Measurements from ENCODE around the gene PIAS4.
"Not testable (repeated sequence)": the region's sequence is repeated elsewhere in the genome, so short reads cannot be mapped to it uniquely, and the experiment has no call there.

Gene PIAS4, protein sequence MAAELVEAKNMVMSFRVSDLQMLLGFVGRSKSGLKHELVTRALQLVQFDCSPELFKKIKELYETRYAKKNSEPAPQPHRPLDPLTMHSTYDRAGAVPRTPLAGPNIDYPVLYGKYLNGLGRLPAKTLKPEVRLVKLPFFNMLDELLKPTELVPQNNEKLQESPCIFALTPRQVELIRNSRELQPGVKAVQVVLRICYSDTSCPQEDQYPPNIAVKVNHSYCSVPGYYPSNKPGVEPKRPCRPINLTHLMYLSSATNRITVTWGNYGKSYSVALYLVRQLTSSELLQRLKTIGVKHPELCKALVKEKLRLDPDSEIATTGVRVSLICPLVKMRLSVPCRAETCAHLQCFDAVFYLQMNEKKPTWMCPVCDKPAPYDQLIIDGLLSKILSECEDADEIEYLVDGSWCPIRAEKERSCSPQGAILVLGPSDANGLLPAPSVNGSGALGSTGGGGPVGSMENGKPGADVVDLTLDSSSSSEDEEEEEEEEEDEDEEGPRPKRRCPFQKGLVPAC
- 10.6 to 17.1 reads per million in 2 donors for total RNA-seq

DNA sequence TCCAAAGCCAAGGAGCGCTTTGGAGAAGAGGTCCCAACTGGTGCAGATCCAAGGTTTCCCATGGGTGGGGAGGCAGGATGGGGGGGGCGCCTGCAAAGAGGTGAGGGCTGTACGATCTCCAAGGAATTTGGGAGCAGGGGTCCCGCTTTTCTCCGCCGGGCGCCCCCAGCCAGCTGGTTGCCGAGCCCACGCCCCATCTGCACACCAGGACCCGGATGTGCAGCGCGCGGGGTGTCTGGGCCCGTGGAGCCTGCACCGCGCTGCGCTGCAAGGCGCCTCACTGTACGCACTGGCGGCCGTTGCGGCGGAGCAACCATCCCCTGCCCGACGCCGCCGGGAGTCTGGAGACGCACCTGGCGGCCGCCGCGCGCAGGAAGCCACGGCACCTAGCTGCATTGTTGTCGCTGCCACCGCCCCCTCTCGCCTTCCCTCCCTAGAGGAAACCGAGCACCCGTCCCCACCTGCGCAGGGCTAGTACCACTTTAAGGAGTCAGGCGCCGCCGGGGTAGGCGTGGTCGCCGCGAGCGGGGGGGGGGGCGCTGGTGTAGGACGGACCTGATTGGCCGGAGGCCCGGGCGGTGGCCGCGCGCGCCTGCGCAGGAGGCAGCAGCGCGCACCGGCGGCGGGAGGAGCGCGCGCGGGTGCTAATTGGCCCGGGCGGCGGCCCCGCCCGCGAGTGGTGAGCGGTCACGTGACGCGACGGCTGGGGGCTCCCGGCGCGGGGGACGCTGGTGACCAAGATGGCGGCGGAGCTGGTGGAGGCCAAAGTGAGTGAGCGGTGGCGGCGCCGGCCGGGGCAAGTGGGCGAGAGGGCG lies at the start of gene PIAS4:
Gene PIAS4 (plus strand): TSS at position 716 of the 815 bp plus-strand sequence. CDS start 25 bp downstream, at position 741.
- peak; percentile 90 to 98 (median 92) for DNase-seq

DNA sequence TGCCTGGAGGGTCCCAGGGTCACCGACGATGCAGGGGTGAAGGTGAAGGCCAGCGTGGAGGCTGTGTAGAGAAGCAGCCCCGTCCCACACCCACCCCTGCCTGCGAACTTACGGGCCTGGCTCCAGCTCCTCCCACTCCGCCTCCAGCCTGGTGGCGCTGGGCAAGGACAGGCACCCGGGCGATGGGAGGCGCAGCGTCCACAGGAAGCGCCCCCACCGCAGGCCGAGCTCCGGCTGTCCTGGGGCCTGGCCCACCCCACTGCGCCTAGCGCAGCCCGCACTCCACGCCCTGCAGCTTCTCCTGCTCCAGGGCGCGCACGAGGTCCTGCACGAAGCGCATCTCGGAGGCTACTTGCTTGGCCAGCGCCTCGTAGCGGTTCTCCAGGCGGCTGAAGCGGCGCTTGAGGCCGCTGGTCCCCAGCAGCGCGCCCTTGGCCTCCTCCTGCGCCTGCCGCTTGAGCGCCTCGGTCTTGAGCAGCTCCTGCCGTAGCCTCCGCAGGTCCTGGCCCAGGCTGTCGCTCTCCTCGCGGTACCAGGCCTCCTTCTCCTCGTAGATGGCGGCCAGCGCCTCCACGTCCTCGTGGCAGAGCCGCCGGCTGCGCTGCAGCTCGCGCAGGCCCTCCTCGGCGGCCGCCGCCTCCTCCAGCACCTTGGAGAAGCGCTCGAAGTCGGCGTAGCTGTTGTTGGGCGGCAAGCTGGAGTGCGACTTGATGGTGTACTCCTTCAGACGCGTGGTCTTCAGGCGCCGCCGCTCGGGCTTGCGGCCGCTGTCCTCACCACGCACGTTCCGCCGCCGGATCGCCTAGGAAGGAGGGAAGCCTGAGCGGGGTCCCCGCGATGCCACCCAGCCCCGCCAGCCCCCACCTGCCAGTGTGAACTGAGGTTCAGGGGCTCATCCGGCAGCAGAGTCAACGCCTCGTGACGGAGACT lies 48.4 kb upstream of the PIAS4 start:
- DNase-seq = no peak

DNA sequence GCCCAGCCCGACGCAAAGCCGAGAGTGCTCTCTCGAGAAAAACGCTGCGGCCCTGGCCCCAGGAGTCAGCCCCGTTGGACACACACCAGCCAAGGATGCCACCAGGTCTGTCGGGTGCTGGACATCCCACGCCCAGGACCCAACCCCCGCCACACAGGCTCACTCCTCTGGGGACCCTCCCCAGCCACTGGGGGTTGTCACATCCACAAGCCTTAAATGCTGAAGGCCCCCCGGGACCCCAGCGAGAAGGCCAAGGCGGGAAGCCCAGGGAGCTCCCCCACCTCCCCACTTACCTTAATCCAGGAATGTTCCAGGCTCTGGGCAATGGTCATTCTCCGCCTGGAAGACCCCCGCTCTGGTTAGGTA lies 47.8 kb upstream of the PIAS4 start:
- DNase-seq = no peak

DNA sequence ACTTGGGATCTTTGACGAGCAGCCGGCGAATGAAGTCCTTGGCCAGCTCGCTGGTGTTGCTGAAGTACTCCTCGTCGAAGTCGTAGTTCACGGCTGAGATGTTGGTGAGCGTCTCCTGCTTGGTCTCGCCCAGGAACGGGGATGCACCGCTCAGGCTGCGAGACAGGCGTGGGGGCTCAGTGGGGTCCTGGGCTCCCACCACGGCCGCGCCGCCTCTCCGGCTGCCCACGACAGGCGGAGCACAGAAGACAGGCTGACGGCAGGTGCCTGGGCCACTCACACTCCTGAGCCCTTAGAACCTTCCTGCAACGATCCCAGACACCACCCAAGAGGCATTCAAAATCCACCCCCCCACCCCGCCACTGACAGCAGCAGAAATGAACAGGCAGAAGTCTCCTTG lies 46.5 kb upstream of the PIAS4 start:
- DNase-seq = no peak

DNA sequence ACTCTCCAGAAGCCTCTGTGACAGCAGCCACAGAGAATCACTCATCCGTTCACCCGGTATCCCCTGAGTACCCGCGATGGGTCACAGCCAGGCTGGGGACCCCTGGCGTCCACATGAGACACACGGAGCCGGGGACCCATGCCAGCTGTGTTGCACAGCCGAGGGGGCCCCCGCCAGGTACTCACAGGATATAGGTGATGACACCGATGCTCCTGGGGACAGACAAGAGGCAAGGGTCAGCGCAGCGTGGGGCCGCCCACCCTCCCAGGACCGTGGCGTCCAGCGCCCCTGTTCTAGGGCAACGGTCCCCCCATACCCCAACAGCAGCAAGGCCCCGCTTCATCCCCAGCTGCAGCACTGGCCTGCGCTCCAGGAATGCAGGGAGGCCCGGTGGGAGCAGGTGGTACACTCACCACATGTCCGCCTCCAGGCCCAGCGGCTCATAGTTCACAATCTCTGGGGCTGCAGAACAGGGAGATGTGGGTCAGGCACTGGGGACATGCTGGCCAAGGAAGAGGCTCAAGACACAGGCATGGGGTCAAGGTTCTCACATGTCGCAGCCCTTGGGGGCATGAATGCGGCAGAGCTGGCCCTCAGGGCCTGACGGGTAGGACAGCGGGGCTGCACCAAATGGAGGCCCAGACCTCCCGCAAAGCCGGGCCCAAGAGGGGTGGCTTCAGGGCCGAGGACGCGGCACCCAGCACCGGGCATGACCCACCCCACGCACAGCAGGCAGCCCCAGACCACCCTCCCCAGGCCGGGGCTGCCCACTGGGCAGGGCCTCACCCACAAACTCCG lies 43.9 kb upstream of the PIAS4 start:
- DNase-seq = no peak

DNA sequence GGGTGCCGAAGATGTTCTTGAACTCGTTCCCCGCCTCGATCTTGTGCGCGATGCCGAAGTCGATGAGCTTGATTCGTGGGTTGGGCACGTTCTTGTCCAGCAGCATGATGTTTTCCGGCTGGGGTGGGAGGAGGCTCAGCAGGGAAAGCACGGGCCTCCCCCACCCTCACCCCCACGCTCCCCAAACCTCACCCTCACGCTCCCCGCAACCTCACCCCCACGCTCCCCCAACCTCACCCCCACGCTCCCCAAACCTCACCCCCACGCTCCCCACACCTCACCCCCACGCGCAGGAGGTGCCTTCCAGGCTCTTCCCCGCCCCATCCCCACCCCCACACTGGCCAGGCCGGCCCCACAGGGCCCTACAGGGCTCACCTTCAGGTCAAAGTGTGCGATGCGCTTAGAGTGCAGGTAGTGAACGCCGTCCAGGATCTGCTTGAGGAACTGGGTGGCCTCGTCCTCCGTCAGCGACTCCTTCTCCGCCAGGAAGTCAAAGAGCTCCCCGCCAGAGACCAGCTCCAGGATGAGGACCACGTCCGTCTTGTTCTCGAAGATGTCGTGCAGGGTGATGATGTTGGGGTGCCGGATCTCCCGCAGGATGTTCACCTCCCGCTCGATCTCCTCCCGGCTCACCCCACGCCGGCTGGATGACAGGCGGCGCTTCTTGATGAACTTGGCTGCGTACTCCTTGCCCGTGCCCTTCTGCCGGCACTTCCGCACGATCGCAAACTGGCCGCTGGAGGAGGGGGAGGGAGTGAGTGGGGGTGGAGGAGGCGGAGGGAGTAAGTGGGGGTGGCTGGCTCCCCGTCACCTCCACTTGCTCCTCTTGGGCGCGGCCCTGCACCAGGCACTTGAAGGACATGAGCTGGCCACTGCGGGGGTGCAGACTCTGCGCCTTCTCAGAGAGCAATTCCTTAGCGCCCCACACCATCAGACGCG lies 43.0 kb upstream of the PIAS4 start:
- no peak for DNase-seq

DNA sequence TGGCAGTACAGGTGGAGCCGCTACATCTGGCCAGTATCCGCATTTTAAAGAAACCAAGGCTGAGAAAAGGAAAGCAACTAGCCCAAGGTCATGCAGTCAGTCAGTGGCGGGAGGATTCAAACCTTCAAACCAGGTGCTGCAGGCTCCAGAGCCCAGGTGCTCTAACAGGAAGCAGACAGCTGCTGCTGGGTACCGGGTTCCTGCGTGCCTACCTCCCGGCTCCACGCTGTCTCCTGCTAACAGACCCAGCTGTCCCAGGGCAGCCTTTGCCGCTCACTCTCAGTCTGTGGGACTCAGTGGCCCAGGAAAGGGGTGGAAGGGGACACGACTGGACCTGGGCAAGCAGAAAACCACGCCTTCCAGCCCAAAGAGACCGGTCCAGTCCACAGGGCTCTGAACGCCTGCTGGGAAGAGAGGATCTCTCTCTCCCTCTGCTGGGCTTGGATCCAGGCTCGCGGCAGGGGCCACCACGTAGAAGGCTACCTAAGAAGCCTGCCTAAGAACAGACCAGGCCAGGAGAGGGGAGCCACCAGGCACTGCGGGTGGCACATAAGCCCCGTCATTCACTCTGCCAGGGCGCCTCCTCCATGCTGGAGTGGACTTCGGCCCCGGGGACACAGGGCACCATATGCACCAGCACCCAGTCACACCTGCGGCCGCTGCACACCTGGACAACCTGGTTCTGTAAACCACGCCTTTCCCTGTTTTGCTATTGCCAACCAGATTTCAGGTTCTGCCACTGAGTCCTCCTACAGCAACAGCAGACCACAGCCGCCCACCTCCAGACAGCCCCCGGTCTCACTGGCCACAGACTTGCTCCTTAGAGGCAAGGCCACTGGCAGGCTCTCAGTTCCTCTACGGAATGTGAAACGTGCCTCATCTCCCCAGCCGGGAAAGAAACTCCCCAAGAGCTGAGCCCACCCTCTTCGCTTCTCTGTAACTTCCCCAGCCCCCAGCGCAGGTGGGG lies 41.2 kb upstream of the PIAS4 start:
- no peak for DNase-seq

DNA sequence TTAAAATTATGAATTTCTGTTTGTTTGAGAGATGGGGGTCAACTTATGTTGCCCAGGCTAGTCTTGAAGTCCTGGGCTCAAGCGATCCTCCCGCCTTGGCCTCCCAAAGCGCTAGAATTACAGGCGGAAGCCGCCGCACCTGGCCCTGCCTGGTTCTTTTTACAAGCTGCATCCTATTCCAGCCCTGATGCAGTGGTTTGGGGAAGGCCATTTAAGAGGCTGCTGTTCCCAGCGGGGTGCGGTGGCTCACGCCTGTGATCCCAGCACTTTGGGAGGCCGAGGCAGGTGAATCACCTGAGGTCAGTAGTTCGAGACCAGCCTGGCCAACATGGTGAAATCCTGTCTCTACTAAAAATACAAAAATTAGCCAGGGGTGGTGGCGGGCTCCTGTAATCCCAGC lies 39.6 kb upstream of the PIAS4 start:
- DNase-seq = not testable (repeated sequence)

DNA sequence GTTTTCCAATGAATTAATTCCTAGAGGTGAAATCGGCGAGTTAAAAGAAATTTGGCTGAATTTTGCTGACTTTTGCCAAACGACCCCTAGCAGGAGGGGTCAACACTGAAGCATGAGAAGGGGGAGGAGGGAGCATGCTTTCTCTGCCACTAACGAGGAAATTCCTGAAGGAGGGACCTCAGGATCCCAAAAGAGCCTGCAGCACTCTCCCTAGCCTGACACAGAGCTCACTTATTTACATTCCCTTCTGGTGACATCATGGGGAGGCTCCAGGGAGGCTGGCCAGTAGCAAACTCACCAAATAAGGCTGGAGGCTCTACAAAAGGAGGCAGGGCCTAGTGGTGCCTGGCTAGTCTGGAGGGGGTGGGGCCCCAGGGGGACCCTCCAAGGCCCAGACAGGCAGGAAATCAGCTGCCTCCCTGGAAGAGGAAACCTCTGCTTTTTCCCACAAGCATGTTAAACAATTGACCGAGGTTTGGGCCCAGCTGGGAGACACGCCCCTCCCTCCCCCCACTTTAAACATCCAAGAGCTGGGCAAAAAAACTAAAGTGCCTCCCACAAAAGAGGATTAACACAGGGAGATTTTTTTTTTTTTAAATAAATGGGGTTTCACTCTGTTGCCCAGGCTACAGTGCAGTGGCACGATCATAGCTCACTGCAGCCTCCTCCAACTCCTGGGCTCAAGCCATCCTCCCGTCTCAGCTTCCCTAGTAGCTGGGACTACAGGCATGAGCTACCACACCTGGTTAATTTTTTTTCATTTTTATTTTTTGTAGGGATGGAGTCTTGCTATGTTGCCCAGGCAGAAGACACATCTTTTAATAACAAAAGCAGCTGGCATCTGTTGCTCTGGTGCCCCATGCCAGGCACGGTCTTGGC lies 38.7 kb upstream of the PIAS4 start:
- DNase-seq = no peak

DNA sequence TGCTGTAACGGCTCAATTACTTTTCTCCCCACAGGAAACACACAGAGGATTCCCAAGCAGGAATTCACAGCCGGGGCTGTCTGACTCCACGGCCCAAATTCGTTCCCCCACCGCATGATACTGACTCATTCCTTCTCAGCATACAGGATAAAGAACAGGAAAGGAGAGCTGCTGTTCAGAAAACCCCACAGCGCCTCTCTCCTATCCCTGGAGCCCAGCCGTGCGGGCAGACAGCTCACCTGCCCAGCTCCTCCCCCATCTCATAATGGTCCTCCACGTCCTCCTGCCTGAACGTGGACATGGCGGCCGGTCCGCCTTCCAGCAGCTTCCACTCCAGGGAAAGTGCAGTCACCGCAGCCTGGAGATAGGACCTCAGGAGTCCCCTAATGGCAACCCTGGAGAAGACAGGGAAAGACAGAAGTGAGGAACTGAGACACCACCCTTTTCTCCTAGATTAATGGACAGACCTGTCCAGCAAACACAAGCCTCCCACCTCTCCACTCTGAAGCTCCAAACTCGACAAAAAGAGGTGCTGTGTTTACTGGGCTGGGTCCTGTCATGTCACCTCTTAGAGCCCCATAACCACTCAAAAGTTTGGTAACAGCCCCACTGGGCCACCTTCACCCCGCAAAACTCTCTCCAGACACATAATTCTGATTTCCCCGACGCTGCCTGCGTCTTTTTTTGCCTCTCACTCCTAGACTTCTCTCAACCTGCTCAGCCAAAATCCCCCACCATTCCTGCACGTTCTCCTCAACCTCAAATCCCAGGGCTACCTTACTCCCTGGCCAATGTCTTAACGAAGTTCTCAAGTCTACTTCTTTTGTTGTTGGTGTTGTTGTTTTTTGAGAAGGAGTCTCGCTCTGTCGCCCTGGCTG lies 37.9 kb upstream of the PIAS4 start:
- DNase-seq = no peak

DNA sequence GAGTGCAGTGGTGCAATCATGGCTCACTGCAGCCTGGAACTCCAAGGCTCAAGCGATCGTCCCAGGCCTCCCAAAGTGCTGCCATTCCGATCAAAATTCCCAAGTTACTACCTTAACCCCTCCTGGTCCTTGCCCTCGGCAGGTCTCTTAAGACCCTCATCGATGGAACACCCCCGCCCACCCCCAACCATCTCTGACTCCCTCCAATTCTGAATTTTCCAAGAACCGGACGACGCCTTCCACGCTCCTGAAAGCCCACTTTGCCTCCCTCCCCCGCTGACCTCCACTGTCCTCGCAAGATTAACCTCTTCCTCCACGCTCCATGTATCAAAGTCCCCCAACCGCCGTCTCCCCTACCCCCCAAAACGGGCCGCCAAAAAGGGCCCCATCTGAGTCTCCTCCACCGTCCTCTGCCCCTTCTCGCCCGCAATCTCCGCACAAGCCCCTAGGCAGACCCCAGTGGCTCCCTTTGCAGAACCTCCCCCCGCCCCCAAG lies 37.2 kb upstream of the PIAS4 start:
- DNase-seq = no peak

DNA sequence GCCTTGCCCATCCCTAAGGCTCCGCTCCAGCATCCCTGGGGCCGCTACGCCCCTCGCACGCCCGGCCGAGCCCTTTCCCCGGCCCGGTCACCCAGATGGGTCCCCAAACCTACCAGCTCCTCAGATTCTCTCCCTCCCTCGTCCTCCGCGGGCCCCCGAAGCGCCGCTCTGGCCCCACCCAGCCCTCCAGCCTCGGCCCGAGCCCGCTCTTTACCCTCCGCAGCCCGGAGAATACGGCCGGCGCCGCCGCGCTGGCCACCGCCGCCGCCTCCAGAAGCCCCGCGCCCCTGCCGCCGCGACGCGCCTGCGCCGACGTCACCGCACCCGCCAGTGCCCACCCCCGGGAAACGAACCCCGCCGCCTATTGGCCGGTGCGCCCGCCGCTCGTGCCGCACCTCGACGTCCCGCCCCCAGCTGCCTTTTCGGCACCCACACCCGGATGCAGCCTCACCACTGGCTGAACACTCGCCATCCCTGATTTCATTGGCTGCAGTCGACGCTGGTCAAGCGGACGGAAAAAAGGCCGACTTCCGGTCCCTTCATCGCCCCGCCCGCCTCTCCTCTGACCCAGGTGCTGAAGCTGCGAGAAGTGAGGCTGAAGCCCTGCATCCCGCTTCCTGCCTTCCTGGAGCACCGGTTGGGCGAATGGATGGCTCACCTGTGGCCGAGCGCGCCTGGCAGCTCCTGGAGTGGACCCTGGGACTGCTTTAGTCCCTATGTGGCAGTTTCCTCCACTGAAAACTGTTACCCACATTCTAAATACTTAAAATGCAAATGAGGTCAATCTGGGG lies 36.5 kb upstream of the PIAS4 start, which contains the start of gene DAPK3:
Gene DAPK3 (minus strand): TSS at position 292 of the 791 bp plus-strand sequence. CDS start 1,364 bp downstream, outside the sequence.
- peak; percentile 77 to 96 (median 85) for DNase-seq

DNA sequence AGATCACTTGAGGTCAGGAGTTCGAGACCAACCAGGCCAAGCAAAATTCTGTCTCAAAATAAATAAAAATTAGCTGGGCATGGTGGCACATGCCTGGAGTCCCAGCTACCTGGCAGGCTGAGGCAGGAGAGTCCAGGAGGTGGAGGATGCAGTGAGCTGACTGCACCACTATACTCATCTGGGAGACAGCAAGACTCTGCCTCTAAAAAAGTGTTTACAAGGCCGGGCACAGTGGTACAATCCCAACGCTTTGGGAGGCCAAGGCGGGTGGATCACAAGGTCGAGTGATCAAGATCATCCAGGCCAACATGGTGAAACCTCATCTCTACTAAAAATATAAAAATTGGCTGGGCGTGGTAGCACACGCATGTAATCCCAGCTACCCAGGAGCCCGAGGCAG lies 32.4 kb upstream of the PIAS4 start:
- DNase-seq = no peak

DNA sequence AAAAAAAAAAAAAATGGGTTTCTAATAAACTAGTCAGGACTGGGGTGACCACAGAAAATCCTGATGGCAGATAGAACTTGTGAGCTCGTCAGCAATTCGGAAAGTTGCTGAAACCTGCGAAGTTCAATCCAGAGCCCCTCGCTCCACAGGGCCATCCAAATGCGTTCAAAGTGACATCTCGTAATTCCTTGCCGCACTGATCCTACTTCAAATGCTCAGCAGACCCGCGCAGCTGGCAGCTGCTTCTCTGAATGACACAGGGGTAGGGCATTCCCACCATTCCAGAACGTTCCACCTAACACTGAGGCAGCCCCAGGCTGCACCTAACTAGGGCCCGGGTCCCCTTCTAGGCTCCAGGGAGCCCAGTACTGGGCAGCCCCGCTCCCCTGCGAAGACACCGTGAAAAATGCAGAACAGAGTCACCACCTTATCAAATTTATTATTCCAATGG lies 31.9 kb upstream of the PIAS4 start:
- no peak for DNase-seq

DNA sequence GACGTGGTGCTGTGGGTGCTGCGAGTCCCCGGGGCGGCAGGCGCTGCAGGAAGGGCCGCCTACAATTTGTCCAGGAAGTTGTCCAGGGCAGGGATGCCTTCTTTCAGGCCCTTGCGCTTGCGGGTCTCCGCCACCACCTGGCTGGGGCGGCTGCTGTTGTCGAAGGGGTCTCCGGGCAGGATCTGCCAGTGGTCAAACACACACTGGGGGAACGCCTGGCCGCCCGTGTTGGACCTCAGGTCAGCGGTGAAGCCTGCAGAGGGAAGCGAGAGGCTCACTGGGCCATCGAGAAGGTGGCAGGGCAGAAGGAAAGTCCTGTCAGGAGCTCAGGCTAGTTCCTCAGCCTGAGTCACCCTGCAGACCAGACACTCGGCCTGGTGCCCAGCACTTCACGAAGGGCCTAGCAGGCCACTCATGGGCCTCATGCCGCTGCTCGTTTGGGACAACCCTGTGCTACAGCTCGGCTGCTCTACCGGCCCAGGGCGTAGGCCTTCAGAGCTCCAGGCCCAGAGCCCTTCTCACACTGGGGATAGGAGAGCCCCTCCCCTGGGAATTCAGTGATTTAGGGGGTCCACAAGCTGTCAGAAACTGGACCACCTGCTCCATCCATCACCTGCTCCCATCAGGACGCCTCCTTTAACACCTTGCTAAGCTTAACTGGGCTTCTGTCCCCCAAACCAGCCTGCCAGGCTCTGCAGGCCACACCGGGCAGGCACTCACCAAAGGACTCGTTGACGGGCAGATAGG lies 30.9 kb upstream of the PIAS4 start:
- DNase-seq = no peak

Measured in T-helper 2 cell (primary cell).